Activated CD8-positive, alpha-beta T cell treated with anti-CD3 and anti-CD28 coated beads, Interleukin-2, amount 10 ng/mL, durations not matched to agents 7 days and 5 days (primary cell): Measurements from ENCODE around the gene DPEP3. TPM values are rescaled to one million over a fixed set of nuclear protein-coding genes. Genes with fewer than 3 reads are reported as not detected.

Source experiments
- ATAC-seq: fragments of 150-1000 bp; cut with Tn5 transposase; one replicate; pipeline ENCODE4 v1.10.0; 2021; ENCODE audit warnings: moderate library complexity
- CTCF ChIA-PET: fragments of 350-600 bp; sonication (Branson Sonifier 250); formaldehyde crosslinking; loops from one replicate; lab custom pipeline; 2021; ENCODE audit warnings: antibody characterized with exemption; lab: Charles Lee
- POLR2A ChIA-PET: fragments of 350-600 bp; sonication (Branson Sonifier 250); formaldehyde crosslinking; loops from one replicate; lab custom pipeline; 2021; ENCODE audit warnings: antibody characterized with exemption; lab: Charles Lee
- DNase-seq: peaks from one replicate; pipeline ENCODE4 v3.0.0-alpha.2; 2020
- H3K27ac Mint-ChIP-seq: one replicate; pipeline ENCODE4 v1.8.0; 2021; ENCODE audit warnings: mild to moderate bottlenecking, mixed read lengths
- H3K27me3 Mint-ChIP-seq: one replicate; pipeline ENCODE4 v1.8.0; 2021; ENCODE audit warnings: low read depth, mixed read lengths
- H3K36me3 Mint-ChIP-seq: one replicate; pipeline ENCODE4 v1.8.0; 2021; ENCODE audit warnings: low read depth, mixed read lengths
- H3K4me1 Mint-ChIP-seq: one replicate; pipeline ENCODE4 v1.8.0; 2021; ENCODE audit warnings: low read depth, mixed read lengths
- H3K4me3 Mint-ChIP-seq: one replicate; pipeline ENCODE4 v1.8.0; 2021; ENCODE audit warnings: mild to moderate bottlenecking, mixed read lengths
- H3K9me3 Mint-ChIP-seq: one replicate; pipeline ENCODE4 v1.8.0; 2022; ENCODE audit warnings: mixed read lengths; ENCODE audit not compliant: insufficient read depth
- total RNA-seq, 2 experiments: library from RNA; stranded (reverse); gene quantifications; one replicate each; pipeline ENCODE4 v1.2.3, GENCODE V29; 2021

DPEP3 gene
- total RNA-seq, 2 experiments from 2014 or later: not detected

GRCh38 chr16:67954421-67955196, 25.7 kb downstream of the DPEP3 start:
- DNase-seq (no peak), ATAC-seq (no peak)
- no peaks in the 10 kb centered on the region for H3K4me1 Mint-ChIP-seq
- POLR2A ChIA-PET: no interaction called here
- H3K4me3 Mint-ChIP-seq: no peak overlapping the region
- H3K27me3 Mint-ChIP-seq: no peaks in the 10 kb centered on the region
- H3K9me3 Mint-ChIP-seq: no peaks in the 10 kb centered on the region
- H3K27ac Mint-ChIP-seq: peak overlapping the region; percentile 15
- H3K36me3 Mint-ChIP-seq: peaks cover 30% of the 10 kb centered on the region
- CTCF ChIA-PET: no interaction called here

GRCh38 chr16:67953641-67954375, 26.5 kb downstream of the DPEP3 start:
- ChIA-PET POLR2A (interaction anchor here (0.6 kb wide), 1 partner anchor 21 kb away, joined by 4 read pairs; no protein-coding TSS in a partner anchor), CTCF (no interaction called here)
- no peaks in the 10 kb centered on the region for H3K27me3 Mint-ChIP-seq
- H3K9me3 Mint-ChIP-seq: no peaks in the 10 kb centered on the region
- H3K36me3 Mint-ChIP-seq: peaks cover 30% of the 10 kb centered on the region
- no peak overlapping the region for H3K4me3 Mint-ChIP-seq
- ATAC-seq: no peak
- no peaks in the 10 kb centered on the region for H3K4me1 Mint-ChIP-seq
- DNase-seq: no peak
- peak overlapping the region; percentile 15 for H3K27ac Mint-ChIP-seq

GRCh38 chr16:67951485-67951884, 28.8 kb downstream of the DPEP3 start:
- ChIA-PET CTCF (interaction anchor here (1.3 to 1.5 kb wide), 2 partner anchors 11 to 135 kb away, joined by 4 to 5 read pairs; no protein-coding TSS in a partner anchor), POLR2A (interaction anchor here (1.0 to 1.6 kb wide), 2 partner anchors 16 to 89 kb away, joined by 3 to 5 read pairs; no protein-coding TSS in a partner anchor)
- Mint-ChIP-seq H3K27me3 (no peaks in the 10 kb centered on the region), H3K27ac (no peak overlapping the region), H3K36me3 (peaks cover 25% of the 10 kb centered on the region), H3K4me1 (no peaks in the 10 kb centered on the region), H3K9me3 (no peaks in the 10 kb centered on the region), H3K4me3 (no peak overlapping the region)
- no peak for ATAC-seq
- DNase-seq: no peak

GRCh38 chr16:67950335-67950843, 29.9 kb downstream of the DPEP3 start:
- ChIA-PET CTCF (interaction anchor here (1.3 to 1.5 kb wide), 2 partner anchors 9 to 134 kb away, joined by 4 to 5 read pairs; no protein-coding TSS in a partner anchor), POLR2A (interaction anchor here (1.6 kb wide), 1 partner anchor 15 kb away, joined by 5 read pairs; no protein-coding TSS in a partner anchor)
- H3K4me1 Mint-ChIP-seq: no peaks in the 10 kb centered on the region
- H3K27me3 Mint-ChIP-seq: no peaks in the 10 kb centered on the region
- no peak overlapping the region for H3K27ac Mint-ChIP-seq
- DNase-seq (no peak), ATAC-seq (no peak)
- H3K4me3 Mint-ChIP-seq: no peak overlapping the region
- peaks cover 31% of the 10 kb centered on the region for H3K36me3 Mint-ChIP-seq
- H3K9me3 Mint-ChIP-seq: no peaks in the 10 kb centered on the region

- H3K36me3 Mint-ChIP-seq: peaks cover 31% of the 10 kb centered on the region
- ChIA-PET POLR2A (interaction anchor here (0.6 kb wide), 1 partner anchor 13 kb away, joined by 3 read pairs; the partner anchor contains the start of gene PSMB10), CTCF (no interaction called here)
- DNase-seq (no peak), ATAC-seq (no peak)
- no peak overlapping the region for H3K27ac Mint-ChIP-seq
- H3K4me3 Mint-ChIP-seq: no peak overlapping the region
- H3K9me3 Mint-ChIP-seq: no peaks in the 10 kb centered on the region
- H3K27me3 Mint-ChIP-seq: no peaks in the 10 kb centered on the region
- H3K4me1 Mint-ChIP-seq: no peaks in the 10 kb centered on the region
These were observed 30.7 kb downstream of the DPEP3 start for GRCh38 chr16:67949645-67950044.

GRCh38 chr16:67948015-67948414, 32.3 kb downstream of the DPEP3 start:
- H3K27ac Mint-ChIP-seq: no peak overlapping the region
- H3K36me3 Mint-ChIP-seq: peaks cover 28% of the 10 kb centered on the region
- H3K27me3 Mint-ChIP-seq: no peaks in the 10 kb centered on the region
- DNase-seq: no peak
- ATAC-seq: no peak
- ChIA-PET CTCF (interaction anchor here (1.0 kb wide), 1 partner anchor 93 kb away, joined by 3 read pairs; no protein-coding TSS in a partner anchor), POLR2A (no interaction called here)
- no peaks in the 10 kb centered on the region for H3K9me3 Mint-ChIP-seq
- no peak overlapping the region for H3K4me3 Mint-ChIP-seq
- no peaks in the 10 kb centered on the region for H3K4me1 Mint-ChIP-seq

- ATAC-seq (no peak), DNase-seq (no peak)
- peaks cover 28% of the 10 kb centered on the region for H3K36me3 Mint-ChIP-seq
- H3K4me3 Mint-ChIP-seq: no peak overlapping the region
- no peaks in the 10 kb centered on the region for H3K9me3 Mint-ChIP-seq
- ChIA-PET CTCF (interaction anchor here (1.0 kb wide), 1 partner anchor 94 kb away, joined by 3 read pairs; no protein-coding TSS in a partner anchor), POLR2A (interaction anchor here (3.4 kb wide), 1 partner anchor 11 kb away, joined by 17 read pairs; the partner anchor contains the start of gene PSMB10)
- H3K4me1 Mint-ChIP-seq: peaks cover 2% of the 10 kb centered on the region
- H3K27ac Mint-ChIP-seq: no peak overlapping the region
- no peaks in the 10 kb centered on the region for H3K27me3 Mint-ChIP-seq
These were observed 33.2 kb downstream of the DPEP3 start for GRCh38 chr16:67946966-67947558.

- DNase-seq: no peak
These were observed 34.1 kb downstream of the DPEP3 start for GRCh38 chr16:67946128-67946569.

GRCh38 chr16:67945392-67945933, 34.8 kb downstream of the DPEP3 start:
- Mint-ChIP-seq H3K4me3 (no peak overlapping the region), H3K9me3 (no peaks in the 10 kb centered on the region), H3K27ac (no peak overlapping the region), H3K27me3 (no peaks in the 10 kb centered on the region), H3K36me3 (peaks cover 32% of the 10 kb centered on the region), H3K4me1 (peaks cover 17% of the 10 kb centered on the region)
- no peak for ATAC-seq
- no peak for DNase-seq
- POLR2A ChIA-PET: interaction anchor here (3.4 kb wide), 1 partner anchor 9 kb away, joined by 17 read pairs; the partner anchor contains the start of gene PSMB10
- CTCF ChIA-PET: interaction anchor here (0.6 to 1.1 kb wide), 3 partner anchors 9 to 818 kb away, joined by 3 to 4 read pairs (median 4); partner anchors contain the start of gene PSMB10

More at GRCh38 chr16:67946128-67946569, 34.1 kb downstream of the DPEP3 start:
- Mint-ChIP-seq H3K9me3 (no peaks in the 10 kb centered on the region), H3K27me3 (no peaks in the 10 kb centered on the region), H3K4me3 (no peak overlapping the region), H3K4me1 (peaks cover 11% of the 10 kb centered on the region), H3K27ac (peak overlapping the region; percentile 15), H3K36me3 (peaks cover 30% of the 10 kb centered on the region)
- POLR2A ChIA-PET: interaction anchor here (3.4 kb wide), 1 partner anchor 10 kb away, joined by 17 read pairs; the partner anchor contains the start of gene PSMB10
- no peak for ATAC-seq
- CTCF ChIA-PET: interaction anchor here (1.1 kb wide), 1 partner anchor 9 kb away, joined by 4 read pairs; the partner anchor contains the start of gene PSMB10

- Mint-ChIP-seq H3K9me3 (no peaks in the 10 kb centered on the region), H3K4me1 (peaks cover 23% of the 10 kb centered on the region), H3K27ac (no peak overlapping the region), H3K4me3 (no peak overlapping the region), H3K36me3 (peaks cover 34% of the 10 kb centered on the region), H3K27me3 (no peaks in the 10 kb centered on the region)
- CTCF ChIA-PET: interaction anchor here (0.6 to 1.3 kb wide), 4 partner anchors 8 to 817 kb away, joined by 3 to 4 read pairs (median 4); partner anchors contain the start of gene PSMB10
- ATAC-seq (no peak), DNase-seq (no peak)
- POLR2A ChIA-PET: interaction anchor here (3.4 kb wide), 1 partner anchor 9 kb away, joined by 17 read pairs; the partner anchor contains the start of gene PSMB10
These were observed 35.5 kb downstream of the DPEP3 start for GRCh38 chr16:67944690-67945391.
